Measurements from ENCODE around the gene GPHN. TPM values are rescaled to one million over a fixed set of nuclear protein-coding genes. Genes with fewer than 3 reads are reported as not detected.

The GPHN gene
- polyA plus RNA-seq, 4 donors = 10.0 to 26.2 (median 22.4) TPM

GRCh38 chr14:66508547-66508845 lies 549 bp downstream of the GPHN start:
- WGBS, 3 donors = 0 to 1% (median 0%) methylated on average over 15 to 19 of the region's 19 CpGs
- no peaks in the 10 kb centered on the region for H3K36me3 ChIP-seq (ENCODE audit: control insufficient read depth in 3 of 3, insufficient read depth in 2 of 3, low read depth in 1 of 3, low read length in 3 of 3)
- H3K9me3 ChIP-seq (ENCODE audit: control insufficient read depth in 2 of 2, insufficient read depth in 1 of 2, low read depth in 1 of 2, low read length in 1 of 2) = no peaks in the 10 kb centered on the region
- peak overlapping the region; percentile 63 to 94 (median 82) for H3K27ac ChIP-seq (ENCODE audit: low read depth in 1 of 3, low read length in 2 of 3)
- peaks cover 0 to 3% (median 0%) of the 10 kb centered on the region in 3 donors for H3K4me1 ChIP-seq (ENCODE audit: control insufficient read depth in 3 of 3, insufficient read depth in 2 of 3, low read depth in 1 of 3, low read length in 2 of 3)
- no peak for FAIRE-seq
- H3K27me3 ChIP-seq (ENCODE audit: control insufficient read depth in 3 of 3, insufficient read depth in 3 of 3, low read length in 3 of 3) = no peaks in the 10 kb centered on the region
- no peak for DNase-seq
- H3K4me3 ChIP-seq (ENCODE audit: low read depth in 1 of 3, low read length in 3 of 3) = peak overlapping the region; percentile 55 to 98 (median 74)

DNA sequence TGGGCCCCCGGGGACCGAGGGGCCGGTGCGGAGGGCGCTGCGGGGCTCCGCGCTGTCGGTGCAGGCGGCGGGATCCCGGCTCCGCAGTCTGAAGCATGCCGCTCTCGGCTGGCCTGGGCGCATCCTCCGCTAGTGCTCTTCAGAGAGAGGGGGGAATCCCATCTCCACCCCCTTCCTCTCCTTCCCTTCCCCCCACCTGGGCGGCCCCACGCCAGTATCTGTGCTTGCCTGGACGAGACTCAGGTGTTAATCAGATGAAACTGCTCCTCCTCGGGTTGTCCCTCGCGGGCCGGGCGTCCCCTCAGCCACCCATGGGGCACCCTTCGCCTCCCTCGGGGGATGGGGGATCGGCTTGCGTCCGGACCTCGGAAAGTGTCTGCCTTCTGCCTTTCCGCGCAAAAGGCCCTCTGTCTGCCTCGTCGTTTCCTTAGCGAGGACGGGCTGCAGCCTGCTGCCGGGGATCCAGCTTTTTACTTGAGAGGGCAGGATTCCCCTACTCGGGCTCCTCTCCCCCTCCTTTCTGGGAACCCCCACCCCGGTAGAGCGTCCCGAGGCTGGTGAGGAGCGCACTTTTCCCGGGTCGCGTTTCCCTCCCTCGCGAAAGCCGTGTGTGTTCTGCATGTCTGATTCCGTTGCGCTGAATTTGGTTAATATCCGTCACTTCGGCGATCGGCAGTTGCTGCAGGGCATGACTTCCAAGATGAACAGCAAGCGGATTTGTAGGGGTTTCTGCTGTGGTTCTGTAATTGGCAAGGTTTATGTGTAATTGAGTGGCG lies 1.1 kb downstream of the GPHN start:
- Histone ChIP-seq H3K4me3 (ENCODE audit: low read depth in 1 of 3, low read length in 3 of 3) (peak overlapping the region; percentile 55 to 98 (median 74)), H3K9me3 (ENCODE audit: control insufficient read depth in 2 of 2, insufficient read depth in 1 of 2, low read depth in 1 of 2, low read length in 1 of 2) (no peaks in the 10 kb centered on the region), H3K27ac (ENCODE audit: low read depth in 1 of 3, low read length in 2 of 3) (peak overlapping the region; percentile 63 to 94 (median 82)), H3K4me1 (ENCODE audit: control insufficient read depth in 3 of 3, insufficient read depth in 2 of 3, low read depth in 1 of 3, low read length in 2 of 3) (peaks cover 0 to 3% (median 0%) of the 10 kb centered on the region in 3 donors), H3K36me3 (ENCODE audit: control insufficient read depth in 3 of 3, insufficient read depth in 2 of 3, low read depth in 1 of 3, low read length in 3 of 3) (no peaks in the 10 kb centered on the region), H3K27me3 (ENCODE audit: control insufficient read depth in 3 of 3, insufficient read depth in 3 of 3, low read length in 3 of 3) (no peaks in the 10 kb centered on the region)
- WGBS, 3 donors = 0 to 1% (median 1%) methylated on average over 44 to 57 of the region's 57 CpGs
- DNase-seq = peak; percentile 29 to 71
- no peak for FAIRE-seq

DNA sequence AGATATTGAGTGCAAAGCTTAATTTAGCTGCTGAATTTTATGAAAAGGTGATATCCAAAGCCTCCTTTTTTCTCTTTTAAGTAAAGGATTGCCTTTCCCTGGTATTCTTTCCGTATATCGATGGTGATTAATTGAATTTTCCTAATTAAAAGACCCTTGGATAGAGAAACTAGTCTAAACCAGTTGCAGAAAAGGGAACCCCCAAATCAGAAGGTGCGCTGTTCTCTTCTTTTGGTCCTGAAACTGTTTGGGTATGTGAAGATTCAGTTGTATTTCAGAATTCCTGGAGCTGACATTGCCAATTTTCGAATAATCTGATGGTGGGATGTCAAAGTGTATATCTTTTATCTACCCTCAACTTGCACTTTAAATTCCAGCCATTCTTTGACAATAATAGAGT lies 1.9 kb downstream of the GPHN start:
- FAIRE-seq = no peak
- H3K9me3 ChIP-seq (ENCODE audit: control insufficient read depth in 2 of 2, insufficient read depth in 1 of 2, low read depth in 1 of 2, low read length in 1 of 2) = no peaks in the 10 kb centered on the region
- WGBS, 3 donors = 16 to 46% (median 26%) methylated on average over 4 of the region's 4 CpGs
- H3K36me3 ChIP-seq (ENCODE audit: control insufficient read depth in 3 of 3, insufficient read depth in 2 of 3, low read depth in 1 of 3, low read length in 3 of 3) = no peaks in the 10 kb centered on the region
- no peak overlapping the region for H3K27ac ChIP-seq (ENCODE audit: low read depth in 1 of 3, low read length in 2 of 3)
- H3K4me1 ChIP-seq (ENCODE audit: control insufficient read depth in 3 of 3, insufficient read depth in 2 of 3, low read depth in 1 of 3, low read length in 2 of 3) = peaks cover 0 to 3% (median 0%) of the 10 kb centered on the region in 3 donors
- H3K27me3 ChIP-seq (ENCODE audit: control insufficient read depth in 3 of 3, insufficient read depth in 3 of 3, low read length in 3 of 3) = no peaks in the 10 kb centered on the region
- DNase-seq = peak in 1 of 2 donors; percentile 12
- peak overlapping the region in 2 of 3 donors; percentile 74 to 98 for H3K4me3 ChIP-seq (ENCODE audit: low read depth in 1 of 3, low read length in 3 of 3)

DNA sequence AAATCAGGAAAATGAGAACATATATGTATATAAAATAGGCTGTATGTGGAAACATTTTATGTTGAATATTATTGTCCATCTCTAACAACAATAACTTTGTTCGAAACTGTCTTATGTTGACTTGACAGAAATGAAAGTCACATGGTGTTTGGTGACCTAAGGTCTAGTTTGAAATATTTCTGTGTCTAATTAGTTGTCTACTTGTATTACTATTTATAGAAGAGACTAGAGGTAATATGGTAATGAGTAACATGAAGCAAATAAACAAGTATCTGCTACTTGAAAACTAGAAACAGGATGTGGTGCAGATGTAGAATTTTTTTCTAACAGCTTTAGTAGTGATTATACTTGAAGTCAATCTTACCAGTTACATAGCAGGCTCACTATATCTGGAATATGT lies 3.9 kb downstream of the GPHN start:
- peak; percentile 26 for FAIRE-seq
- WGBS, 3 donors = 76 to 90% (median 87%) methylated on average over 1 of the region's 1 CpG

DNA sequence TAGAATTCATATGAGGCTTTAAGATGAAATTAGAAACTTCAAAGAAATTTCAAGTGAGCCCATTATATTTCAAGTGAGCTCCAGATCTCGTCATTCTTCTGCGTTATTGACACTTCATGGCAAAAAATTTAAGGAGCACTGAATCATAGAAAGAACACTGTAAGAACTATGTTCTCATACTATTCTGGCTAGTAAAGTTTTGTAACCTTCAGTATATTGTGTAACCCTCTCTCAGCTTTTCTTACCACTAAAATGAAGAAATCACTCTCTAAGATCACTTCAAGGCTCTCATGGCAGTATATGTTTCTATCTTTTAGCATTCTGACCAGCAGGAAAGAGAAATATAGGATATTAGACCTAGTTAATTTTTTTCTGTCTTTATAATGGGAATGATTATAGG lies 6.3 kb downstream of the GPHN start:
- Histone ChIP-seq H3K4me1 (ENCODE audit: control insufficient read depth in 3 of 3, insufficient read depth in 2 of 3, low read depth in 1 of 3, low read length in 2 of 3) (peaks cover 0 to 3% (median 0%) of the 10 kb centered on the region in 3 donors), H3K27me3 (ENCODE audit: control insufficient read depth in 3 of 3, insufficient read depth in 3 of 3, low read length in 3 of 3) (no peaks in the 10 kb centered on the region), H3K36me3 (ENCODE audit: control insufficient read depth in 3 of 3, insufficient read depth in 2 of 3, low read depth in 1 of 3, low read length in 3 of 3) (no peaks in the 10 kb centered on the region), H3K9me3 (ENCODE audit: control insufficient read depth in 2 of 2, insufficient read depth in 1 of 2, low read depth in 1 of 2, low read length in 1 of 2) (no peaks in the 10 kb centered on the region), H3K4me3 (ENCODE audit: low read depth in 1 of 3, low read length in 3 of 3) (no peak overlapping the region), H3K27ac (ENCODE audit: low read depth in 1 of 3, low read length in 2 of 3) (no peak overlapping the region)
- FAIRE-seq = no peak
- DNase-seq = no peak
- WGBS, 3 donors = 80 to 92% (median 88%) methylated on average over 2 of the region's 2 CpGs

More for the DNA sequence above, 3.9 kb downstream of the GPHN start:
- no peaks in the 10 kb centered on the region for H3K27me3 ChIP-seq (ENCODE audit: control insufficient read depth in 3 of 3, insufficient read depth in 3 of 3, low read length in 3 of 3)
- peaks cover 0 to 3% (median 0%) of the 10 kb centered on the region in 3 donors for H3K4me1 ChIP-seq (ENCODE audit: control insufficient read depth in 3 of 3, insufficient read depth in 2 of 3, low read depth in 1 of 3, low read length in 2 of 3)
- DNase-seq = no peak
- H3K27ac ChIP-seq (ENCODE audit: low read depth in 1 of 3, low read length in 2 of 3) = no peak overlapping the region
- no peaks in the 10 kb centered on the region for H3K9me3 ChIP-seq (ENCODE audit: control insufficient read depth in 2 of 2, insufficient read depth in 1 of 2, low read depth in 1 of 2, low read length in 1 of 2)
- H3K36me3 ChIP-seq (ENCODE audit: control insufficient read depth in 3 of 3, insufficient read depth in 2 of 3, low read depth in 1 of 3, low read length in 3 of 3) = no peaks in the 10 kb centered on the region
- no peak overlapping the region for H3K4me3 ChIP-seq (ENCODE audit: low read depth in 1 of 3, low read length in 3 of 3)

DNA sequence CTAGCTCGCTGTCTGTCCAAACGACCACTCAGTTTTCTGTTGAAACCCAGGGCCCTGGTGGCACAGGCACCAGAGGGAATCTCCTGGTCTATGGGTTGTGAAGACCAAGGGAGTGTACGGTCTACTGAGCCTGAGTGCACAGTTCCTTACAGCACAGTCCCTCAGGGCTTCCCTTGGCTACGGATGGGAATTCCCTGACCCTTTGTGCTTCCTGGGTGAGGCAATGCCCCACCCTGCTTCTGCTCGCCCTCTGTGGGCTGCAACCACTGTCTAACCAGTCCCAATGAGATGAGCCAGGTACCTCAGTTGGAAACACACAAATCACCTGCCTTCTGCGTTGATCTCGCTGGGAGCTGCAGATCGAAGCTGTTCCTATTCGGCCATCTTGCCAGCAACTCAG lies 22.6 kb downstream of the GPHN start:
- FAIRE-seq = no peak
- H3K27ac ChIP-seq (ENCODE audit: low read depth in 1 of 3, low read length in 2 of 3) = no peak overlapping the region
- H3K4me3 ChIP-seq (ENCODE audit: low read depth in 1 of 3, low read length in 3 of 3) = no peak overlapping the region
- WGBS, 3 donors = 83 to 86% (median 86%) methylated on average over 9 of the region's 9 CpGs
- DNase-seq = peak in 1 of 2 donors; percentile 12
- no peaks in the 10 kb centered on the region for H3K4me1 ChIP-seq (ENCODE audit: control insufficient read depth in 3 of 3, insufficient read depth in 2 of 3, low read depth in 1 of 3, low read length in 2 of 3)
- H3K36me3 ChIP-seq (ENCODE audit: control insufficient read depth in 3 of 3, insufficient read depth in 2 of 3, low read depth in 1 of 3, low read length in 3 of 3) = peaks cover 0 to 2% (median 0%) of the 10 kb centered on the region in 3 donors
- H3K27me3 ChIP-seq (ENCODE audit: control insufficient read depth in 3 of 3, insufficient read depth in 3 of 3, low read length in 3 of 3) = no peaks in the 10 kb centered on the region
- peaks cover 0 to 5% of the 10 kb centered on the region in 2 donors for H3K9me3 ChIP-seq (ENCODE audit: control insufficient read depth in 2 of 2, insufficient read depth in 1 of 2, low read depth in 1 of 2, low read length in 1 of 2)

- FAIRE-seq (no peak), DNase-seq (no peak)
- Histone ChIP-seq H3K4me3 (ENCODE audit: low read depth in 1 of 3, low read length in 3 of 3) (no peak overlapping the region), H3K4me1 (ENCODE audit: control insufficient read depth in 3 of 3, insufficient read depth in 2 of 3, low read depth in 1 of 3, low read length in 2 of 3) (no peaks in the 10 kb centered on the region), H3K27ac (ENCODE audit: low read depth in 1 of 3, low read length in 2 of 3) (no peak overlapping the region), H3K9me3 (ENCODE audit: control insufficient read depth in 2 of 2, insufficient read depth in 1 of 2, low read depth in 1 of 2, low read length in 1 of 2) (no peaks in the 10 kb centered on the region), H3K36me3 (ENCODE audit: control insufficient read depth in 3 of 3, insufficient read depth in 2 of 3, low read depth in 1 of 3, low read length in 3 of 3) (no peaks in the 10 kb centered on the region), H3K27me3 (ENCODE audit: control insufficient read depth in 3 of 3, insufficient read depth in 3 of 3, low read length in 3 of 3) (no peaks in the 10 kb centered on the region)
- 60 to 88% (median 70%) methylated on average over 3 of the region's 3 CpGs for WGBS, 3 donors
These were observed 31.1 kb downstream of the GPHN start for GRCh38 chr14:66539034-66539433.

GRCh38 chr14:66540038-66540437 lies 32.1 kb downstream of the GPHN start:
- no peaks in the 10 kb centered on the region for H3K36me3 ChIP-seq (ENCODE audit: control insufficient read depth in 3 of 3, insufficient read depth in 2 of 3, low read depth in 1 of 3, low read length in 3 of 3)
- no peaks in the 10 kb centered on the region for H3K9me3 ChIP-seq (ENCODE audit: control insufficient read depth in 2 of 2, insufficient read depth in 1 of 2, low read depth in 1 of 2, low read length in 1 of 2)
- FAIRE-seq (no peak), DNase-seq (no peak)
- H3K27ac ChIP-seq (ENCODE audit: low read depth in 1 of 3, low read length in 2 of 3) = no peak overlapping the region
- WGBS, 3 donors = 63 to 94% (median 85%) methylated on average over 1 of the region's 1 CpG
- H3K4me1 ChIP-seq (ENCODE audit: control insufficient read depth in 3 of 3, insufficient read depth in 2 of 3, low read depth in 1 of 3, low read length in 2 of 3) = no peaks in the 10 kb centered on the region
- H3K4me3 ChIP-seq (ENCODE audit: low read depth in 1 of 3, low read length in 3 of 3) = no peak overlapping the region
- H3K27me3 ChIP-seq (ENCODE audit: control insufficient read depth in 3 of 3, insufficient read depth in 3 of 3, low read length in 3 of 3) = no peaks in the 10 kb centered on the region

DNA sequence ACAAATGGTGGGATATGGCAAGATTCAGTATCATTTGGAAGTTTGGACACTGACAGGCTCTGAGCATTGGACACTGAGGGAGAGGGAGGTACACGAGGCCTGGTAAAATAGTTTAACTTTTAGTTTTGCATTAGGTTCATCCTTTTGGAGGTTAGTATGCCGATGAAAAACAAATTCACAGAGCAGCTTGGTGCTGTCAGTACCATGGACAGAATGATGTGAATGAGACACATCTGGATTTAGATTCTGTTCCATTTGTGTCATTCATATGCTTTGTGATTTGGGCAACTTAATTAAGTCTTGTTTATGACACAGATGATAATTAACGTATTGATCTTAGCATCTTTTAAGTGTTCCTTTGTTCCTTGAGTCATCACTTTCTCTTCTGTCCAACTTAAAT lies 33.7 kb downstream of the GPHN start:
- Histone ChIP-seq H3K4me3 (ENCODE audit: low read depth in 1 of 3, low read length in 3 of 3) (no peak overlapping the region), H3K9me3 (ENCODE audit: control insufficient read depth in 2 of 2, insufficient read depth in 1 of 2, low read depth in 1 of 2, low read length in 1 of 2) (peaks cover 0 to 6% of the 10 kb centered on the region in 2 donors), H3K27me3 (ENCODE audit: control insufficient read depth in 3 of 3, insufficient read depth in 3 of 3, low read length in 3 of 3) (no peaks in the 10 kb centered on the region), H3K27ac (ENCODE audit: low read depth in 1 of 3, low read length in 2 of 3) (no peak overlapping the region), H3K36me3 (ENCODE audit: control insufficient read depth in 3 of 3, insufficient read depth in 2 of 3, low read depth in 1 of 3, low read length in 3 of 3) (no peaks in the 10 kb centered on the region), H3K4me1 (ENCODE audit: control insufficient read depth in 3 of 3, insufficient read depth in 2 of 3, low read depth in 1 of 3, low read length in 2 of 3) (no peaks in the 10 kb centered on the region)
- DNase-seq (no peak), FAIRE-seq (no peak)
- WGBS, 3 donors = 85 to 91% (median 87%) methylated on average over 3 of the region's 3 CpGs
